LHCN-M2 (cell line): ENCODE measurements around the gene HNRNPDL. TPM values are rescaled to one million over a fixed set of nuclear protein-coding genes. Genes with fewer than 3 reads are reported as not detected.
"Not testable (repeated sequence)": the region's sequence is repeated elsewhere in the genome, so short reads cannot be mapped to it uniquely, and the experiment has no call there.

Source experiments
- DNase-seq: peaks from one replicate; pipeline ENCODE4 v3.0.0-alpha.2; 2012; ENCODE audit warnings: low read depth
- polyA plus RNA-seq: library from polyadenylated mRNA; unstranded; fragments of >200 nt; gene quantifications from one replicate; pipeline ENCODE4 v1.2.1, GENCODE V29; 2012; ENCODE audit warnings: missing spikeins
- total RNA-seq: library from RNA; depleted of rRNA; stranded (reverse); fragments of >200 nt; gene quantifications from 2 replicates; pipeline ENCODE4 v1.2.3, GENCODE V29; 2014; rRNA removed

HNRNPDL gene
- total RNA-seq, result 238 and 249 TPM in 2 replicates
- polyA plus RNA-seq, result 149 TPM

- DNase-seq, result peak; percentile 94
Measured at GRCh38 chr4:82430193-82430963, at the start of gene HNRNPDL, which contains the start of gene ENOPH1. Gene HNRNPDL, minus strand, starts transcription at chr4:82430462. Its CDS starts 772 bp downstream, at chr4:82429690. Gene ENOPH1, plus strand, starts transcription at chr4:82430590. Its CDS starts 240 bp downstream, at chr4:82430830.

GRCh38 chr4:82479562-82479961 is 49.3 kb upstream of the HNRNPDL start:
- no peak for DNase-seq

- not testable (repeated sequence) for DNase-seq
Measured at GRCh38 chr4:82477469-82477868, 47.2 kb upstream of the HNRNPDL start.

GRCh38 chr4:82475931-82476330 is 45.7 kb upstream of the HNRNPDL start:
- not testable (repeated sequence) for DNase-seq

- no peak for DNase-seq
Measured at GRCh38 chr4:82473621-82474164, 43.4 kb upstream of the HNRNPDL start.

GRCh38 chr4:82473080-82473479 is 42.8 kb upstream of the HNRNPDL start:
- DNase-seq, result not testable (repeated sequence)

- peak; percentile 62 for DNase-seq
Measured at GRCh38 chr4:82469791-82470345, 39.6 kb upstream of the HNRNPDL start.

- DNase-seq, result no peak
Measured at GRCh38 chr4:82467471-82467870, 37.2 kb upstream of the HNRNPDL start.

- no peak for DNase-seq
Measured at GRCh38 chr4:82463221-82463620, 33.0 kb upstream of the HNRNPDL start.

GRCh38 chr4:82462415-82462831 is 32.2 kb upstream of the HNRNPDL start:
- peak; percentile 78 for DNase-seq

- no peak for DNase-seq
Measured at GRCh38 chr4:82461710-82462109, 31.4 kb upstream of the HNRNPDL start.

- DNase-seq, result no peak
Measured at GRCh38 chr4:82458729-82459128, 28.5 kb upstream of the HNRNPDL start.

GRCh38 chr4:82457266-82457665 is 27.0 kb upstream of the HNRNPDL start:
- no peak for DNase-seq

GRCh38 chr4:82452026-82452425 is 21.8 kb upstream of the HNRNPDL start:
- DNase-seq, result no peak

GRCh38 chr4:82450966-82451755 is 20.9 kb upstream of the HNRNPDL start:
- DNase-seq, result no peak

- DNase-seq, result no peak
Measured at GRCh38 chr4:82447886-82448285, 17.6 kb upstream of the HNRNPDL start.

GRCh38 chr4:82439088-82439487 is 8.8 kb upstream of the HNRNPDL start:
- DNase-seq, result no peak

GRCh38 chr4:82437285-82438005 is 7.2 kb upstream of the HNRNPDL start:
- no peak for DNase-seq

- no peak for DNase-seq
Measured at GRCh38 chr4:82436780-82437179, 6.5 kb upstream of the HNRNPDL start.

- no peak for DNase-seq
Measured at GRCh38 chr4:82436130-82436529, 5.9 kb upstream of the HNRNPDL start.

- DNase-seq, result no peak
Measured at GRCh38 chr4:82434949-82435348, 4.7 kb upstream of the HNRNPDL start.
